Pons (tissue), 1 donor: Measurements from ENCODE around the gene EMC8.

ENCODE experiments used
- DNase-seq: peaks from one replicate; pipeline ENCODE4 v3.0.0-alpha.2; 2016; ENCODE audit warnings: low spot score

Gene EMC8

GRCh38 chr16:85730186-85730465 lies 69.2 kb downstream of the EMC8 start:
- DNase-seq = no peak

GRCh38 chr16:85729452-85730185 lies 69.7 kb downstream of the EMC8 start:
- no peak for DNase-seq

- DNase-seq = no peak
Measured at GRCh38 chr16:85728879-85729278, 70.5 kb downstream of the EMC8 start.
